Measurements from ENCODE around the gene ARF3.

The ARF3 gene

GRCh38 chr12:48977290-48978281 lies 20.3 kb upstream of the ARF3 start:
- no peak overlapping the region; the same call in 1 of the 2 replicates for H3K9ac ChIP-seq
- H3K4me2 ChIP-seq, result peak overlapping the region; percentile 12; the same call in 1 of the 2 replicates
- H3K27me3 ChIP-seq (ENCODE audit: insufficient read depth, low read depth), result peaks cover 41% of the 10 kb centered on the region
- H3K27ac ChIP-seq, result no peak overlapping the region
- H3K36me3 ChIP-seq (ENCODE audit: insufficient read depth), result no peaks in the 10 kb centered on the region
- H3K79me2 ChIP-seq (ENCODE audit: insufficient read depth, low read depth), result no peaks in the 10 kb centered on the region
- H3K4me3 ChIP-seq (IDR thresholded peaks at IDR 0.05; ENCODE audit: insufficient read depth, low read depth, low read length), result no peak overlapping the region
- no peaks in the 10 kb centered on the region for H4K20me1 ChIP-seq (ENCODE audit: insufficient read depth)
- TF ChIP-seq CTCF (conservative IDR thresholded peaks at IDR 0.05; ENCODE audit: low read depth, low read length), result peak; percentile 83
- peaks cover 27% of the 10 kb centered on the region for H3K4me1 ChIP-seq (ENCODE audit: low read depth, poor library complexity, severe bottlenecking)
- peak overlapping the region; percentile 43 for H2AFZ ChIP-seq (ENCODE audit: low read depth)

- TF ChIP-seq CTCF (conservative IDR thresholded peaks at IDR 0.05; ENCODE audit: low read depth, low read length), result peak; percentile 44
- Histone ChIP-seq H3K4me1 (ENCODE audit: low read depth, poor library complexity, severe bottlenecking) (peaks cover 45% of the 10 kb centered on the region), H3K79me2 (ENCODE audit: insufficient read depth, low read depth) (no peaks in the 10 kb centered on the region), H3K9ac (no peak overlapping the region), H3K4me2 (no peak overlapping the region), H2AFZ (ENCODE audit: low read depth) (no peak overlapping the region), H3K36me3 (ENCODE audit: insufficient read depth) (no peaks in the 10 kb centered on the region), H3K27ac (no peak overlapping the region), H4K20me1 (ENCODE audit: insufficient read depth) (no peaks in the 10 kb centered on the region), H3K27me3 (ENCODE audit: insufficient read depth, low read depth) (peaks cover 14% of the 10 kb centered on the region), H3K4me3 (IDR thresholded peaks at IDR 0.05; ENCODE audit: insufficient read depth, low read depth, low read length) (no peak overlapping the region)
Observed at GRCh38 chr12:48973941-48974673, 16.8 kb upstream of the ARF3 start.

- TF ChIP-seq CTCF (conservative IDR thresholded peaks at IDR 0.05; ENCODE audit: low read depth, low read length), result no peak
- Histone ChIP-seq H3K4me3 (IDR thresholded peaks at IDR 0.05; ENCODE audit: insufficient read depth, low read depth, low read length) (no peak overlapping the region), H3K27me3 (ENCODE audit: insufficient read depth, low read depth) (peaks cover 9% of the 10 kb centered on the region), H3K79me2 (ENCODE audit: insufficient read depth, low read depth) (no peaks in the 10 kb centered on the region), H3K4me1 (ENCODE audit: low read depth, poor library complexity, severe bottlenecking) (peaks cover 45% of the 10 kb centered on the region), H3K36me3 (ENCODE audit: insufficient read depth) (no peaks in the 10 kb centered on the region), H4K20me1 (ENCODE audit: insufficient read depth) (no peaks in the 10 kb centered on the region), H3K9ac (no peak overlapping the region), H3K4me2 (no peak overlapping the region), H3K27ac (no peak overlapping the region), H2AFZ (ENCODE audit: low read depth) (no peak overlapping the region)
Observed at GRCh38 chr12:48973531-48973930, 16.2 kb upstream of the ARF3 start.

- Histone ChIP-seq H3K27me3 (ENCODE audit: insufficient read depth, low read depth) (peaks cover 3% of the 10 kb centered on the region; the same call in 1 of the 2 replicates), H2AFZ (ENCODE audit: low read depth) (no peak overlapping the region), H3K27ac (no peak overlapping the region), H3K4me1 (ENCODE audit: low read depth, poor library complexity, severe bottlenecking) (peaks cover 45% of the 10 kb centered on the region), H3K4me3 (IDR thresholded peaks at IDR 0.05; ENCODE audit: insufficient read depth, low read depth, low read length) (no peak overlapping the region), H4K20me1 (ENCODE audit: insufficient read depth) (no peaks in the 10 kb centered on the region), H3K9ac (no peak overlapping the region), H3K79me2 (ENCODE audit: insufficient read depth, low read depth) (no peaks in the 10 kb centered on the region), H3K4me2 (no peak overlapping the region), H3K36me3 (ENCODE audit: insufficient read depth) (no peaks in the 10 kb centered on the region)
- no peak for TF ChIP-seq CTCF (conservative IDR thresholded peaks at IDR 0.05; ENCODE audit: low read depth, low read length)
Observed at GRCh38 chr12:48972952-48973483, 15.7 kb upstream of the ARF3 start.

Data from KMS-11 (cell line).